ENCODE data around the gene MINDY3.

MINDY3 gene

DNA sequence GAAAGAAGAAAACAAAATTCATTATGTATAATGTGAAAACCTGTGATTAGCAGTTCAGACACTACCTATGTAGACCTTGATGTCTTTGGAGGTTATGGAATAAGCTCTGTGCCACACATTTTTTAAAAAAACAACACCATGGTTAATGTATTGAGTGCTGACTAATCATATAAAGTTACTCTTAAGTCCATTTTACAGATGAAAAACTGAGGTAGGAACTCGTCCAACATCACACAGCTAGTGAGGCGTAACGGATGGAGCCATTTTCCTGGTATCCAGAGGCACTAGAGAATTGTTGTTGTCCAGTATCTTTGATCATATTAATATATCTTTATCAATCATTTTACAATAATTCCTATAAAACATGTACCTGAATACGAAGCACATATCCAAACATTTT, 67.5 kb downstream of the MINDY3 start:
- H3K36me3 ChIP-seq (ENCODE audit: control insufficient read depth, insufficient read depth, low read length) = no peaks in the 10 kb centered on the region
- H3K4me3 ChIP-seq (ENCODE audit: low read depth, low read length) = no peak overlapping the region

GRCh38 chr10:15791816-15792524, 68.3 kb downstream of the MINDY3 start:
- H3K27ac ChIP-seq = no peak overlapping the region
- no peaks in the 10 kb centered on the region for H3K36me3 ChIP-seq (ENCODE audit: control insufficient read depth, insufficient read depth, low read length)

More for the DNA sequence above, 67.5 kb downstream of the MINDY3 start:
- Histone ChIP-seq H3K4me2 (ENCODE audit: low read length) (no peak overlapping the region), H3K27ac (no peak overlapping the region), H3K9ac (no peak overlapping the region), H3K27me3 (ENCODE audit: control insufficient read depth, insufficient read depth, low read length) (no peaks in the 10 kb centered on the region), H3K9me3 (ENCODE audit: control insufficient read depth, low read length) (no peaks in the 10 kb centered on the region), H3K79me2 (no peaks in the 10 kb centered on the region), H2AFZ (no peak overlapping the region), H3K4me1 (no peaks in the 10 kb centered on the region)
- TF ChIP-seq CTCF (IDR thresholded peaks at IDR 0.05) = no peak

GRCh38 chr10:15789793-15790525, 70.3 kb downstream of the MINDY3 start:
- Histone ChIP-seq H2AFZ (no peak overlapping the region), H3K4me3 (ENCODE audit: low read depth, low read length) (no peak overlapping the region), H3K27ac (no peak overlapping the region), H3K79me2 (no peaks in the 10 kb centered on the region), H3K9ac (no peak overlapping the region), H3K4me1 (no peaks in the 10 kb centered on the region), H3K4me2 (ENCODE audit: low read length) (no peak overlapping the region), H3K27me3 (ENCODE audit: control insufficient read depth, insufficient read depth, low read length) (no peaks in the 10 kb centered on the region), H3K9me3 (ENCODE audit: control insufficient read depth, low read length) (no peaks in the 10 kb centered on the region), H3K36me3 (ENCODE audit: control insufficient read depth, insufficient read depth, low read length) (no peaks in the 10 kb centered on the region)
- TF ChIP-seq CTCF (IDR thresholded peaks at IDR 0.05) = no peak

More at GRCh38 chr10:15791816-15792524, 68.3 kb downstream of the MINDY3 start:
- Histone ChIP-seq H2AFZ (no peak overlapping the region), H3K9ac (no peak overlapping the region), H3K27me3 (ENCODE audit: control insufficient read depth, insufficient read depth, low read length) (no peaks in the 10 kb centered on the region), H3K4me3 (ENCODE audit: low read depth, low read length) (no peak overlapping the region), H3K79me2 (no peaks in the 10 kb centered on the region), H3K4me1 (no peaks in the 10 kb centered on the region), H3K9me3 (ENCODE audit: control insufficient read depth, low read length) (no peaks in the 10 kb centered on the region), H3K4me2 (ENCODE audit: low read length) (no peak overlapping the region)
- TF ChIP-seq CTCF (IDR thresholded peaks at IDR 0.05) = no peak

DNA sequence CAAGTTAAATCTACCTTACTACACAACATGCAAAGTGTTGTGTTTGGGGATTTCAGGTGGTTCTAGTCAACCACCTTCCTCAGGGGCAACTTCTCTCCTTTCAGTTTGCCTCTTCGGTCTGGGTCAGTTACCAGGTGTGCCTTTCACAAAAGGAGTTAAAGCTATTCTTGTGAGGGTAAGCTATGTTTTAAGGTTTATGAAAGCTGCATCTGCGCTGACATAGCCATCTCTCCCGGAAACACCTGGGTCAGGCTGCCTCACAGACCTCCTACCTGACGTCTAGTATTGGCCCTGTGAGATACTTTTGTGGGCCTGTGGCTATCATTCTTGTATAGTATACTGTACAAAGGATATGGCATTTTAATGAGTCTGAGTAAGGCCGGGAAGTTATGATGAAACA, 72.9 kb downstream of the MINDY3 start:
- no peak overlapping the region for H3K9ac ChIP-seq
- H3K36me3 ChIP-seq (ENCODE audit: control insufficient read depth, insufficient read depth, low read length) = no peaks in the 10 kb centered on the region
- TF ChIP-seq CTCF (IDR thresholded peaks at IDR 0.05) = no peak
- no peak overlapping the region for H3K4me3 ChIP-seq (ENCODE audit: low read depth, low read length)
- no peak overlapping the region for H2AFZ ChIP-seq
- H3K27ac ChIP-seq = no peak overlapping the region
- no peaks in the 10 kb centered on the region for H3K9me3 ChIP-seq (ENCODE audit: control insufficient read depth, low read length)
- H3K4me2 ChIP-seq (ENCODE audit: low read length) = no peak overlapping the region
- H3K79me2 ChIP-seq = no peaks in the 10 kb centered on the region
- no peaks in the 10 kb centered on the region for H3K4me1 ChIP-seq
- H3K27me3 ChIP-seq (ENCODE audit: control insufficient read depth, insufficient read depth, low read length) = no peaks in the 10 kb centered on the region

Data from parathyroid adenoma (tissue), 2 donors.